Astrocyte (in vitro differentiated cells and primary cell): ENCODE measurements around the gene AMACR.

Experiments used
- CTCF ChIP-seq: IDR thresholded peaks from 2 replicates; pipeline ENCODE4 v1.5.1; 2011; ENCODE audit warnings: low read depth, mild to moderate bottlenecking, inconsistent platforms, low read length, moderate library complexity; ENCODE audit not compliant: insufficient read depth
- EZH2 ChIP-seq: IDR thresholded peaks from 2 replicates; pipeline ENCODE4 v1.6.1; 2012; ENCODE audit warnings: mild to moderate bottlenecking, low read length, inconsistent platforms; ENCODE audit not compliant: insufficient read depth

GRCh38 chr5:33936381-33937016 lies 71.4 kb downstream of the AMACR start, which contains the start of gene RXFP3:
- TF ChIP-seq CTCF (no peak), EZH2 (peak; percentile 30)
